Measurements from ENCODE around the gene DISP3. TPM values are rescaled to one million over a fixed set of nuclear protein-coding genes. Genes with fewer than 3 reads are reported as not detected.

Gene DISP3
- total RNA-seq, 4 donors from 2014 or later, result not detected

DNA sequence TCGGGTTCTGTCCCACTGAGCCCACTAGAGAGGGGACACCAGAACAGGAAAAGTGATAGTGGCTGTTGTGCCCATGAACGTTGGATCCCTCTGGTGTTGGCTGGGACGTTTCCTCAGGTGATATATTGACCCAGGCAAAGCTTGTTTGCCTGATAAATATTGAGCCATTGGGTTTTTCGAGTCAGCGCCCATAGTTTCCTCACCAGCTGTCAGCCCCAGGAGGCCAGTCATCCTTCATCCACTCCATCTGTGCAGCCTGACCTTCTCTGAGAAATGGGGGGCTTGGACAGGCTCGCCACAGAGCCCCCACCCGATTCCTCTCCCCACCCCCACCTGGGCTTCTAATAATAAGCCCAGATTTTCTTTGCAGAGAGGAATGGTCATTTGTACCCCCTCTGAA is 13.3 kb downstream of the DISP3 start:
- TF ChIP-seq POLR2A (IDR thresholded peaks at IDR 0.05) (no peak), CTCF (IDR thresholded peaks at IDR 0.05) (no peak)
- intact Hi-C loops (cut with DNase I), result no loop called here
- no peak for DNase-seq
- Histone ChIP-seq H3K4me3 (replicated peaks in 1 of 3) (no peak overlapping the region), H3K36me3 (no peaks in the 10 kb centered on the region), H3K4me1 (no peaks in the 10 kb centered on the region), H3K27ac (no peak overlapping the region), H3K9me3 (no peaks in the 10 kb centered on the region), H3K27me3 (no peaks in the 10 kb centered on the region)
- WGBS, 2 donors, result 51 to 54% methylated on average over 7 of the region's 7 CpGs

GRCh38 chr1:11493972-11494655 is 15.2 kb downstream of the DISP3 start:
- Histone ChIP-seq H3K27ac (no peak overlapping the region), H3K36me3 (no peaks in the 10 kb centered on the region), H3K27me3 (no peaks in the 10 kb centered on the region), H3K9me3 (no peaks in the 10 kb centered on the region), H3K4me1 (no peaks in the 10 kb centered on the region), H3K4me3 (replicated peaks in 1 of 3) (no peak overlapping the region)
- intact Hi-C loops (cut with DNase I), result no loop called here
- DNase-seq, result no peak
- WGBS, 2 donors, result 80 to 84% methylated on average over 9 of the region's 9 CpGs
- TF ChIP-seq CTCF (IDR thresholded peaks at IDR 0.05) (no peak), POLR2A (IDR thresholded peaks at IDR 0.05) (no peak)

GRCh38 chr1:11494771-11495170 is 15.8 kb downstream of the DISP3 start:
- no peak for DNase-seq
- TF ChIP-seq POLR2A (IDR thresholded peaks at IDR 0.05) (no peak), CTCF (IDR thresholded peaks at IDR 0.05) (no peak)
- Histone ChIP-seq H3K36me3 (no peaks in the 10 kb centered on the region), H3K9me3 (no peaks in the 10 kb centered on the region), H3K4me3 (replicated peaks in 1 of 3) (no peak overlapping the region), H3K27me3 (no peaks in the 10 kb centered on the region), H3K27ac (no peak overlapping the region), H3K4me1 (no peaks in the 10 kb centered on the region)
- intact Hi-C loops (cut with DNase I), result no loop called here
- WGBS, 2 donors, result 90 to 93% methylated on average over 3 of the region's 3 CpGs

GRCh38 chr1:11495579-11495978 is 16.6 kb downstream of the DISP3 start:
- Histone ChIP-seq H3K27ac (no peak overlapping the region), H3K4me3 (replicated peaks in 1 of 3) (no peak overlapping the region), H3K27me3 (no peaks in the 10 kb centered on the region), H3K9me3 (no peaks in the 10 kb centered on the region), H3K4me1 (no peaks in the 10 kb centered on the region), H3K36me3 (no peaks in the 10 kb centered on the region)
- intact Hi-C loops (cut with DNase I), result no loop called here
- WGBS, 2 donors, result 57 to 68% methylated on average over 3 of the region's 3 CpGs
- no peak for DNase-seq
- TF ChIP-seq POLR2A (IDR thresholded peaks at IDR 0.05) (no peak), CTCF (IDR thresholded peaks at IDR 0.05) (no peak)

DNA sequence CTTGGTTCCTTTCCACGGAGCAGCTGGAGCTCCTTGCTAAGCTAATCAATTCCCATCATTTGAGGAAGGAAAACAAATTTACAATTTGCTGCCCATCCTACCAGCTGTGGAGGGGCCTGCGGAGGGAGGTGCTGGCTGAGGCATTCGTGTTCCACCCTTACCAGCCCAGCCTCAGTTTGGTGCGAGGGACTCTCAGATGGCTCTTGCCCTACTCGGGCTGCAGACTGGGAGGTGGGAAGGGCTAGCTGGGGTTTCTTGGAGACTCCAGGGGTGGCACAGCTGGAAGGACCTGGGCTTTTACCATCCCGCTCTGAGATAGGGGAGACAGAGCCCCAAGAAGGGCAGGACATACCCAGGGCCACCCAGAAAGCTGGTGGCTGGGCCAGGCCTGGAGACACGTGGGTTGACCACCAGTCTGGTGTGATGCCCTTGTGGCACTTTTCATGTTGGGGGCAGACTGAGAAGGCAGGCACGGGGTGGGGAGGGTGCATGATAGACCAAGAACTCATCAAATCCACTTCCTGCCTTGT is 17.7 kb downstream of the DISP3 start:
- Histone ChIP-seq H3K9me3 (no peaks in the 10 kb centered on the region), H3K27me3 (no peaks in the 10 kb centered on the region), H3K4me1 (no peaks in the 10 kb centered on the region), H3K27ac (no peak overlapping the region), H3K4me3 (replicated peaks in 1 of 3) (no peak overlapping the region), H3K36me3 (no peaks in the 10 kb centered on the region)
- TF ChIP-seq POLR2A (IDR thresholded peaks at IDR 0.05) (no peak), CTCF (IDR thresholded peaks at IDR 0.05) (no peak)
- 73 to 77% methylated on average over 4 to 8 of the region's 8 CpGs for WGBS, 2 donors
- intact Hi-C loops (cut with DNase I), result no loop called here
- DNase-seq, result no peak

Data from thyroid gland (tissue), 4 donors.